ENCODE data around the gene FSTL1.

- TF ChIP-seq CTCF (IDR thresholded peaks at IDR 0.05; ENCODE audit: low read depth, low read length) (no peak), EZH2phosphoT487 (IDR thresholded peaks at IDR 0.05; ENCODE audit: low read depth) (no peak)
Measured at GRCh38 chr3:120369037-120369467, 81.7 kb downstream of the FSTL1 start.
